GM08714 (cell line): ENCODE measurements around the gene PLA2G7.

ENCODE experiments used
- H3K4me3 ChIP-seq: fragments of 200-500 bp; sonication (Bioruptor generic); 2 replicates; pipeline ENCODE4 v1.5.1; 2014; ENCODE audit warnings: mild to moderate bottlenecking, low read length, inconsistent platforms
- ZNF274 ChIP-seq: IDR thresholded peaks from 2 replicates; pipeline ENCODE4 v1.6.1; 2012; ENCODE audit warnings: mild to moderate bottlenecking, low read depth, low read length

PLA2G7 gene

GRCh38 chr6:46688117-46688965, 46.8 kb downstream of the PLA2G7 start:
- TF ChIP-seq ZNF274 = no peak

GRCh38 chr6:46687619-46688097, 47.5 kb downstream of the PLA2G7 start, which contains the start of gene TDRD6:
TSS of gene TDRD6 (plus strand) at chr6:46687885. CDS start at chr6:46688129, 244 bp downstream.
- no peak within 1 kb of the TSS for H3K4me3 ChIP-seq
- TF ChIP-seq ZNF274 = no peak

More at GRCh38 chr6:46688117-46688965, 46.8 kb downstream of the PLA2G7 start:
- no peak overlapping the region for H3K4me3 ChIP-seq

- TF ChIP-seq ZNF274 = no peak
- no peak overlapping the region for H3K4me3 ChIP-seq
These were observed 50.4 kb downstream of the PLA2G7 start for GRCh38 chr6:46684771-46685170.

- no peak overlapping the region for H3K4me3 ChIP-seq
- TF ChIP-seq ZNF274 = no peak
These were observed 57.9 kb downstream of the PLA2G7 start for GRCh38 chr6:46677314-46677654.

- H3K4me3 ChIP-seq = no peak overlapping the region
- TF ChIP-seq ZNF274 = no peak
These were observed 58.4 kb downstream of the PLA2G7 start for GRCh38 chr6:46676604-46677313.

- H3K4me3 ChIP-seq = no peak overlapping the region
- no peak for TF ChIP-seq ZNF274
These were observed 60.8 kb downstream of the PLA2G7 start for GRCh38 chr6:46674410-46674809.

GRCh38 chr6:46667377-46667776, 67.8 kb downstream of the PLA2G7 start:
- no peak for TF ChIP-seq ZNF274

GRCh38 chr6:46661483-46661882, 73.7 kb downstream of the PLA2G7 start:
- TF ChIP-seq ZNF274 = no peak
- no peak overlapping the region for H3K4me3 ChIP-seq

More at GRCh38 chr6:46667377-46667776, 67.8 kb downstream of the PLA2G7 start:
- no peak overlapping the region for H3K4me3 ChIP-seq

GRCh38 chr6:46657642-46658041, 77.5 kb downstream of the PLA2G7 start:
- no peak overlapping the region for H3K4me3 ChIP-seq
- TF ChIP-seq ZNF274 = no peak

GRCh38 chr6:46655803-46656202, 79.4 kb downstream of the PLA2G7 start:
- no peak overlapping the region for H3K4me3 ChIP-seq
- no peak for TF ChIP-seq ZNF274
